ENCODE results near the gene RRP1.

Gene RRP1

GRCh38 chr21:43771199-43771675 lies 18.1 kb upstream of the RRP1 start:
- no peak for TF ChIP-seq CTCF (conservative IDR thresholded peaks at IDR 0.05; ENCODE audit: low read depth, low read length)
- no peak for DNase-seq (ENCODE audit: low read depth)
- H3K4me3 ChIP-seq (ENCODE audit: low read depth, low read length), result no peak overlapping the region

DNA sequence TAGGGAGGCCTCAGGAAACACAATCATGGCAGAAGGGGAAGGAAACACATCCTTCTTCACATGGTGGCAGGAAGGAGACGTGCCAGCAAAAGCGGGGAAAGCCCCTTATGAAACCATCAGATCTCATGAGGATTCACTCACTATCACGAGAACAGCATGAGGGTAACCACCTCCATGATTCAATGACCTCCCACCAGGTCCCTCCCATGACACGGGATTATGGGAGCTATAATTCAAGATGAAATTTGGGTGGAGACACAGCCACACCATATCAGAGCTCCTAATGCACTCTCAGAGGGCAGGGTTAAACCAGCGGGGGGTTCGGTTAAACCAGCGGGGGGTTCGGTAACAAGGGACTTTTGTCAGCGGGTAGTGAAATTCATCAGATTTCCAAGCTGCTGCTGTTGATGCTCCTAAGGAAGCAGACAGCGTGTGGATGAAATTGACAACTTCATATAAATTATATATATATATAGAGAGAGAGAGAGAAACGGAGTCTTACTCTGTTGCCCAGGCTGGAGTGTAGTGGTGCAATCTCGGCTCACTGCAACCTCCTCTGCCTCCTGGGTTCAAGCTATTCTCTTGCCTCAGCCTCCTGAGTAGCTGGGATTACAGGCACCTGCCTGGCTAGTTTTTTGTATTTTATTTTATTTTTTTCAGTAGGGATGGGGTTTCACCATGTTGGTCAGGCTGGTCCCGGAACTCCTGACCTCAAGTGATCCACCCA lies 17.5 kb upstream of the RRP1 start:
- no peak for TF ChIP-seq CTCF (conservative IDR thresholded peaks at IDR 0.05; ENCODE audit: low read depth, low read length)
- peak; percentile 42 for DNase-seq (ENCODE audit: low read depth)
- H3K4me3 ChIP-seq (ENCODE audit: low read depth, low read length), result no peak overlapping the region

DNA sequence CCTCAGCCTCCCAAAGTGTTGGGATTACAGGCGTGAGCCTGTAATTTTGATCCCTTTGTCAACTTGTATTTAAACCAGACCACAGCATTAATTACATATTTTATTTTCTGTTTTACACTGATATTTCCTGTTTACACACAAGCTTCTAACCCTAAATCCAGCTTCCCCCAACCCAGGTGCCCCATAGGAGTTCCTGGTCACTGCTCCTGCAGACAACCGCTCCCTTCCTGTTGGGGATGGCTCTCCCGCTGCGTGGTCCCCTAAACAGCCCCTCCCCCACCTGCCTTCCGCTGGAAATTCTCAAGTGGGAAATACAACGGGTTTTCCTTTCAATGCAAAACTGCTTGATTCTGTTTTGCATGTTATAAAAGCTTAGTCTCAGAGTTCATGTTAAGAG lies 17.0 kb upstream of the RRP1 start:
- DNase-seq (ENCODE audit: low read depth), result no peak
- TF ChIP-seq CTCF (conservative IDR thresholded peaks at IDR 0.05; ENCODE audit: low read depth, low read length), result no peak
- no peak overlapping the region for H3K4me3 ChIP-seq (ENCODE audit: low read depth, low read length)

- no peak for DNase-seq (ENCODE audit: low read depth)
- no peak for TF ChIP-seq CTCF (conservative IDR thresholded peaks at IDR 0.05; ENCODE audit: low read depth, low read length)
- H3K4me3 ChIP-seq (ENCODE audit: low read depth, low read length), result no peak overlapping the region
Measured at GRCh38 chr21:43774163-43774562, 15.2 kb upstream of the RRP1 start.

GRCh38 chr21:43775190-43775589 lies 14.2 kb upstream of the RRP1 start:
- no peak for DNase-seq (ENCODE audit: low read depth)
- peak overlapping the region; percentile 83 for H3K4me3 ChIP-seq (ENCODE audit: low read depth, low read length)
- TF ChIP-seq CTCF (conservative IDR thresholded peaks at IDR 0.05; ENCODE audit: low read depth, low read length), result no peak

DNA sequence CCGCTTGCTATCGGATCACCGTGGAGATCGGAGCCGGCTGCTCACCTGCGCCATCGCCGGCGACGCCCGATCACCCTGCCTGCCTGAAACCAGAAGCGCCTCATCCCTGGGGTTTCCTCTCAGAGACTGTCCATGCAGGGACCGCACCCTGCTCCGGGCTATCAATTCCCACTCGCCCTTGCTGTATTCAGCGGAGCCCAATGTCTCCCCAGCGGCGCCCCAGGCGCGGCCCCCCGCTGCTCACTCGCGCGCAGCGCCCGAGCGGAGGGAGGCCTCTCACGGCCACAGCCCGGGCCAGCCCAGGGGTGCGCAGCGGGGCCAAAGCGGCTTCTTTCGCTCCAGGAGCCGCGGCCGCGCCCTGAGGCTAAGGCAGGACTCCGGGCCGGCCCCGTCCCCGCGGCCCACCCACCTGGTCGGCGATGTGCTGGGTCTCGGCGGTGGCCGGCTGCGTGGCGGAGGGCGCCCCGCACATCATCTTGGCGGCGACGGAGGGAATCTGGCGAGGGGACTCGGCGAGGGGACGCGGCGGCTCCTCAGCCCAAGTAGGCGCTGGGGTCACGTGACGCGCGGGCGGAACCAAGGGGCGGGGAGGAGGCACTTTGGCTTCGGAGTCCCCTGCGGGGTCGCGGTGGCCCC lies 13.5 kb upstream of the RRP1 start, which contains the start of gene CSTB:
Gene CSTB (minus strand): TSS at position 514 of the 636 bp plus-strand sequence. CDS start 39 bp downstream, at position 475.
- TF ChIP-seq CTCF (conservative IDR thresholded peaks at IDR 0.05; ENCODE audit: low read depth, low read length), result no peak
- peak; percentile 45 for DNase-seq (ENCODE audit: low read depth)

More for the DNA sequence above, 13.5 kb upstream of the RRP1 start, which contains the start of gene CSTB:
- H3K4me3 ChIP-seq (ENCODE audit: low read depth, low read length), result peak within 1 kb of the TSS; percentile 83

Measured in choroid plexus epithelial cell (primary cell).